PC-3 (cell line): Measurements from ENCODE around the gene TUT7.

Source experiments
- EZH2 ChIP-seq: fragments of 300-600 bp; sonication (generic); IDR thresholded peaks from one replicate; pipeline ENCODE4 v1.6.1; 2017; ENCODE audit warnings: antibody characterized with exemption, mild to moderate bottlenecking, low read length; ENCODE audit not compliant: unreplicated experiment
- TF ChIP-seq, protein P1 (sequence below): fragments of 300-600 bp; sonication (generic); conservative IDR thresholded peaks from 2 replicates; pipeline ENCODE4 v1.5.1; 2017; ENCODE audit warnings: antibody characterized with exemption, low read depth, mild to moderate bottlenecking, low read length

DNA sequence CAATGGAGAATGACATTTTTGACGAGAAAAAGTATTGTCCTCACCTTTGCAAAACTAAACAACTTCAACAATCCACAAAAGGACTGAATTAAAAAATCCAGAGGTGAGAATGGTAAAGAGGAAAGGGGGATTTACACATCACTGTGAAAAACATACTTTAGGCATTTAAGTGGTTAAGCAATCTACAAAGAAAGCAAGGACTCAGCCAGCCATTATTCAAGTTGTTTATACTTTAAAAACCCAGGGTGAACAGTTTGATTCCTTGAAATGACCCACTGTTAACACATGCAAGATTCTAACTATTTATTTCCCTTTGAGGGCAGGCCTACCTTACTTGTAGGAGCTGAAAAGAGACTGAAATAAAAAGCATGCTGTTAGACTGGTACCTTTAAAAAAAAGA lies 29.3 kb downstream of the TUT7 start:
- TF ChIP-seq, protein P1, sequence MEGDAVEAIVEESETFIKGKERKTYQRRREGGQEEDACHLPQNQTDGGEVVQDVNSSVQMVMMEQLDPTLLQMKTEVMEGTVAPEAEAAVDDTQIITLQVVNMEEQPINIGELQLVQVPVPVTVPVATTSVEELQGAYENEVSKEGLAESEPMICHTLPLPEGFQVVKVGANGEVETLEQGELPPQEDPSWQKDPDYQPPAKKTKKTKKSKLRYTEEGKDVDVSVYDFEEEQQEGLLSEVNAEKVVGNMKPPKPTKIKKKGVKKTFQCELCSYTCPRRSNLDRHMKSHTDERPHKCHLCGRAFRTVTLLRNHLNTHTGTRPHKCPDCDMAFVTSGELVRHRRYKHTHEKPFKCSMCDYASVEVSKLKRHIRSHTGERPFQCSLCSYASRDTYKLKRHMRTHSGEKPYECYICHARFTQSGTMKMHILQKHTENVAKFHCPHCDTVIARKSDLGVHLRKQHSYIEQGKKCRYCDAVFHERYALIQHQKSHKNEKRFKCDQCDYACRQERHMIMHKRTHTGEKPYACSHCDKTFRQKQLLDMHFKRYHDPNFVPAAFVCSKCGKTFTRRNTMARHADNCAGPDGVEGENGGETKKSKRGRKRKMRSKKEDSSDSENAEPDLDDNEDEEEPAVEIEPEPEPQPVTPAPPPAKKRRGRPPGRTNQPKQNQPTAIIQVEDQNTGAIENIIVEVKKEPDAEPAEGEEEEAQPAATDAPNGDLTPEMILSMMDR: no peak
- TF ChIP-seq EZH2: no peak
